GM15510 (cell line): ENCODE results near the gene GLRX5.

Source experiments
- POLR2A ChIP-seq: IDR thresholded peaks from 3 replicates; pipeline ENCODE4 v1.6.1; 2011; ENCODE audit warnings: borderline replicate concordance; ENCODE audit not compliant: insufficient read length; ENCODE audit errors: extremely low read depth

GLRX5 gene

DNA sequence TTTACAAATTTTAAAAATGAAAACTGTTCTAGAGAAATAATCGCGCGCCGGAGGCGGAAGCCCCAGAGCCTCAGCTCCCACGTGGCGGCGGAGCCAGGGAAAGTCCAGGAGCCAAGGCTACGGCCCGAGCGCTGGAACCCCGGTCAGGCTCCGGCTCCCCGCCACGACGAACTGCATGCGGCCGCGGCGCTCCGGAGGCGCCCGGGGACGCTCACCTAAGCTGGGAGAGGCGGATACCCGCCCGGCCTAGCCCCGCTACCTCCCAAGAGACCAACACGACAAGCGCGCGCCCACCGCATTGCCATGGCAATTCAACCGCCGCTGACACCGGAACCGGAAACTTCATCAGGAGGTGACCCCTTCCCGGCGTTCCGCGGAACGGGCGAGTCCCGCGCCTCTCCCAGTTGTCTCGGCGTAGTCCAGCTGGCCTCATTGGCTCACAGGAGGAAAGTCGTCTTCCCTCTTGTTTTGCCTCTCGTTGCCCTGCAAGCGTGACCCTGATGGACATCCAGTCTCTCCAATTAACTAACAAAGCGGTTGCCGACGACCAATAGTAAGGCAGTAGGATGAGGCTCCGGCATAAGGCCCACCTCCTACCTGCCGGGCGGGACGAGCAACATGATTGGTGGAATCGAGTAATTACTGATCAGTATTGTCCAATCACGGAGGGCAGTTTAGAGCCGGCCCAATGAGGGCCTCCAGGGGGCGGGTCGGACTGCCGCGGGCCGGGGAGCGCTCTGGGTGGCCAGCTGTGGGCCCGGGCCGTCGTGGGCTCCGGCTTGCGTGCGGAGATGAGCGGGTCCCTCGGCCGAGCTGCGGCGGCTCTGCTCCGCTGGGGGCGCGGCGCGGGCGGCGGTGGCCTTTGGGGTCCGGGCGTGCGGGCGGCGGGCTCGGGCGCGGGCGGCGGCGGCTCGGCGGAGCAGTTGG is at the start of gene GLRX5:
GLRX5 (plus strand) TSS at position 752 of the 927 bp plus-strand sequence; CDS start at position 792, 40 bp downstream.
- peak; percentile 69 for TF ChIP-seq POLR2A

DNA sequence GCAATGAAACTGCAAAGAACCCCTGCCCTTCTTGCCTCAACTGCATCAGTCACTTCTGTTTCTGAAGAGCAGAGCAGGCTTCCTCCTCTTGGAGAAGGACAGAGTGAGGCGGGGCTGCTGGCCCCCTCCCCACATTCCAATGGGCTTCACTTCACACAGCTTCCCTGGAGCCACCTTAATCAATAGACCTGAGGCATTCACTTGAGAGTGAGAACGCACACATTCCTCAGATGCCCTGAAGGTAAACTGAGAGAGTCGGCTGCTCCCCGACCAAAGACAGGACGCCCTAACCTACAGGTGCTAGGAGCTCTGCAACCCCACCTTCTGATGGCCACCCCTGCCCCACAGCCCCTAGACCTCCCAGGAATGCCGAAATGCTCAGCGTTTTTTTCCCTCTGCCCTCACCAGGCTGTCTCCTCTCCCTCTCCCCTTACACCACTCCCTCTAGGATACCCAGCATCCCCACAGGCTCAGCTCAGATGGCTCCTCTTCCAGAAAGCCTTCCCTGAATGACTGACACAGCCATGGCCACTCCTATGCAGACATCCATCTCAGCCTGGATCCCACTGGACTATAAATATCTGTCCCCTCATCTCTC is 49.5 kb upstream of the GLRX5 start:
- TF ChIP-seq POLR2A: no peak

DNA sequence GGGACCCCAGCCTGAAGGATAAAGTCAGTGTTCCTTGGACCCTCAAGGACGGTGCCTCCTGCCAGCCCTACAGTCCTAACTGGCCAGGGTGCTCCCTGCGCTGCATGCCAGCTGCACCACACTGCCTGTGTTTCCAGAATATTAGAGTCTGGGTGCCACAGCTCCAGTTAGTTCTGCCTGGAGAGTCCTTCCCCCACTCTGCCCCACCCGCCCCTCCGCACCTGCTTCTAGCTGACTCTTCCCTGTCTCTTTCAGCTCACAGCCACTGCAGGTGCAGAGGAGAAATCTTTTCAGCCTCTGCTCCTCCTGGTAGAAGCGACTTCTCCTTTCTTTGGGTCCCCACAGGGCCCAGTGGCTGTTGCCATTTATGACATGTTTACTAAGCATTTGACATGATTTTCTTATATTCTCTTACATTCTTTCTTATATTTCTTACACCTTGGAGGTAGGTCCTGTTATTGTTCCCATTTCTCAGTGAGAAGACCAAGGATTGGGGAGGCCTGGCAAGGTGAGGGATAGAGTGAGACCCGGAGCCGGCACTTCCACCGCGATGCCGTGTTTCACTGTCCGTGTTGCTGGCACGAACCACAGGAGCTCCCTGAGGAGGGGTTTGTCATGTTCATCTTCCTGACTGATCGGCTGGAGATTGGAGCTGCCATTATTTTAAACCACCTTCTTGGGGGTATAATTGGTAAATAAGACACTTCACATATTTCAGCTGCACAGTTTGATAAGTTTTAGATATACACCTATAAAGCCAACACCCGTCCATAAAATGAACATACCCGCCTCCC is 47.8 kb upstream of the GLRX5 start:
- no peak for TF ChIP-seq POLR2A

DNA sequence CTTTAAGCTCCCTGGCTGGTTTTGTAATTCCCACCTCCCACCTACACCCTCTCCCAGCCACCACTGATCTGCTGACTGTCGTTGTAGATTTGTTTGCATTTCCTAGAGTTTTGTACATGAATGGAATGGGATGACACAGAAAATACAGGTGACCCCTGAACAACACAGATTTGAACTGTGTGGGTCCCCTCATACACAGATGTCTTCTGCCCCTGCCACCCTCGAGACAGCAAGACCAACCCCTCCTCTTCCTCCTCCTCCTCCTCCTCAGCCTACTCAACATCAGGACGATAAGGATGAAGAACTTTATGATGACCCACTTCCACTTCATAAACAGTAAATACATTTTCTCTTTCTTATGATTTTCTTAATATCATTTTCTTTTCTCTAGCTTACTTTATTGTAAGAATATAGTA is 47.2 kb upstream of the GLRX5 start:
- TF ChIP-seq POLR2A: no peak

DNA sequence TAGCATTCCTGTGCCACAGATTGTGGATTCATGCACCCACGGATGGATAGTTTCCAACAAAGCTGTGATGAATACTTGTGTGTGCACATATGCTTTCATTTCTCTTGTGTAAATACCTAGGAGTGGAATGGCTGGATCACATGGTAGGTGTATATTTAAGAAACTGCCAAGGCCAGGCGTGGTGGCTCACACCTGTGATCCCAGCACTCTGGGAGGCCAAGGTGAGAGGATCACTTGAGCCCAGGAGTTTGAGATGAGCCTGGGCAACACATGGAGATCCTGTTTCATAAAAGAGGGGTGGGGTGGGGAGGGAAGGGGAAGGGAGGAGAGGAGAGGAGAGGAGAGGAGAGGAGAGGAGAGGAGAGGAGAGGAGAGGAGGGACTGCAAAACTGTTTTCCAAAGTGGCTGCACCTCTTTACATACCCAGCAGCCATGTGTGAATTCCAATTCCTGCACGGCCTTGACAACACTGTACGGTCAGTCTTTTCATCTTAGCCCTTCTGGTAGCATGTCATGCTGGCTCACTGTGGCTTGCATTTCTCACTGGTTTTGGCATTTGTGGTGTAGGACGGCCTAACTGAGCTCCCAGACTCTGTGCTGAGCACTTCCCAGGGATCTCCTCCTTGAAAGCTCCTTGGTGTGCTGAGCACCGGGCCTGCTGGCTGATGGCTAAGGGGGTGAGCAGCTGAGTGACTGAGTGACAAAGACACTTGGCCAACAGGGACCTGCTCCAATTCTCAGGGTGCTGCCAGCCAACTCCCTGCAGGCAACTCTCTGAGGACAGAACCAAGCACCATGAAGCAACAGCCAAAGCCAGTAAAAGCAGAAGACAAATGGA is 46.3 kb upstream of the GLRX5 start:
- TF ChIP-seq POLR2A: no peak

DNA sequence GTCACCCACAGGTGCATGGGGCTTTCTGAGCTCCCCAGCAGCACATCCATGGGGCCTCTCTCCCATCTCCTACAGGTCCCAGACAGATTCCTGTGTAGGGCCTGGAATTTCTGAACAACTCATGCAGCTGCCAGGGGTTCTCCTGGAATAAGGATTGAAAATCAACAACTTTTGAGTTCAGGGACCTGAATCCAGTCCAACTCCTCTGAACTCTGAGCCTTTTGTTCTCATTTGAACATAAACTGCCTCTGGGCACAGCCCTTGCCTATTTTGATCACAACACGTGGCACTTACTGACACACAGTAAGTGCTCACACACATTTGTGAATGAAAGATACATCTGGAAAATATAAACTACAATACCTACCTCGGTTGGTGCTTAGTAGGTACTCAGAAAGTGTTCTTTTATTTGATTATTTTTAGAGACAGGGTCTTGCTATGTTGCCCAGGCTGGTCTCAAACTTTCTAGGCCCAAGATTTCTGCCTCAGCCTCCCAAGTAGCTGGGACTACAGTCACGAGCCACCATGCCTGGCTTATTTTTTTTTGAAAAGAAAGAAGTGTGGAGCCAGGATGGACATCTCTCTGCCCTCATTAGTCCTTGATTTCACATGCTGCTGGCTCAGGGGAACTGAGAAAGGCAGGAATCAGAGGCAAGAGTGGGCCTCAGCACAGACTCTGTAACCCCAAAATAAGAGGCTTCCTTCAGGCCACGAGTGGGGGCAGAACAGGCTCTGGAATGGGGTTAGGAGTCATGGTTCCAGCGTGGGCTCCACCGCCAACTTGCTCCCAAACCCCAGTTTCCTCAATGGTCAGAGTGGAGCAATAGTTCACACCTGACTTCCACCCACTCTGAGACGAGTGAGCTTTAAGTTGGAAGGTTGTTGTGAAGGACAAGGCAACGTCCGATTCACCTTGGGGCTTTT is 45.4 kb upstream of the GLRX5 start:
- no peak for TF ChIP-seq POLR2A

DNA sequence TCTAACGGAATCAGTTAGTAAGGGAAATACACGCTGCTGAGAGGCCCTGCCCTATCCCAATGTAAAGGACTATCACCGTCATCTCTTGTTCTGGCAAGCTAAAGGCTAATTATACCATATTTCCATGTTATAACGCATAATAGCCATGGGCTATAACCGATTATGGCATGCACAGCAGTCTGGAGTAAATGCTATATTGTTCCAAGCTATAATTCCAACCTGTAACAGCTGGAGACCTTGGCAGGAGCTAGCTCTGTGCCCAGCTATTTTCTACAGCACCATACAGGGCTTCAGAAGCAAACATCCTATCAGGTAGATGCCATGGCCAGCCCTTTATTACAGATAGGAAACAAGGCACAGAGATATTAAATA is 44.7 kb upstream of the GLRX5 start:
- no peak for TF ChIP-seq POLR2A

DNA sequence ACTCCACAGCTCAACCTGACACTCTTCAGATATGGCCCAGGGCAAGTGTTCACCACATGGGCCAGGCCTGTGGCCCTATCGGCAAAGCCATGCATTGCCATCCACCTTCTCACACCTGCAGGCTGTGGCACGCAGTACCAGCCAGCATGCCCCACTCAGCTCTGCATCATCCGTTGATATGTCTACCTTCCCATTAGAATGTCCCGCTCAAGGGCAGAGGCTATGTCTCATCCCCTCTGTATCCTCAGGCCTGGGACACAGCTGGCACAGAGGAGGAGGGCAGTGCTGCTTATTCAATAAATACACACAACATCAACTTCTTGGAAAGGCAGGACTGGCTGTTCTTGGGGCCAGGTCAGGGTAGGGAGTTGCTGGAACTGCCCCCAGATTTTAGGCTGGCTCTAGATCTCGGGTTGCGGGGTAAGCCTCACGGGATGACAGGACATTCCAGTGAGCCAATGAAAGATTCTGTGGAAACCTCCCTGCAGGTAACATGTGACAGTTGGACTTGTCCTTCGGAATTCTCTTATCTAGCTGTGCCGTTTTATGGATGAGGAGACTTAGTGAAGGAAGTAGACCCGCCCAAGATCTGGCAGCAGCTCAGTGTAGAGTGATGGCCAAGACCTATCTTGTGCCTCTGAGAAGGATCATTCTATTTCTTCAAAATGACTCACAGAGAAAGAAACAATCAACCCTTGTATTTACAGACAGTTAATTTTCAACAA is 44.0 kb upstream of the GLRX5 start:
- no peak for TF ChIP-seq POLR2A

DNA sequence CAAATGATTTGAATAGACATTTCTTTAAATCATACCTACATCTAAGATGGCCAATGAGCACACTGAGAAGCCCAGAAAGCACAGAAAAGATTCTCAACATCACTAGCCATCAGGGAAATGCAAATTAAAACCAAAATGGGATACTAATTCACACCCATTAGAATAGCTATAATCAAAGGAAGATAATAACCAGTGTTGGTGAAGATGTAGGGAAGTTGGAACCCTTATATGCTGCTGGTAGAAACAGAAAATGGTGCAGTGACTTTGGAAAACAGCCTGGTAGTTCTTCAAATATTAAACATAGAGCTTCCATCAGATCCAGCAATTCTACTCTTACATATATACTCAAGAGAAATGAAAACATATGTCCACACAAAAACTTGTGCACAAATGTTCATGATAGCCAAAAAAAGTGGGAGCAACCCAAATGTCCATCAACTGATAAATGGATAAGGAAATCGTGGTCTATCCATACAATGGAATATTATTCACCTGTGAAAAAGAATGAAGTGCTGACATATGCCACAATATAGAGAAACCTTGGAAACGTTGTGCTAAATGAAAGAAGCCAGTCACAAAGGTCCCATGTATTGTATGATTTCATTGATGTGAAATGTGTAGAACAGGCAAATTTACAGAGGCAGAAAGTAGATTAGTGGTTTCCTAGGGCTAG is 42.8 kb upstream of the GLRX5 start:
- TF ChIP-seq POLR2A: no peak

DNA sequence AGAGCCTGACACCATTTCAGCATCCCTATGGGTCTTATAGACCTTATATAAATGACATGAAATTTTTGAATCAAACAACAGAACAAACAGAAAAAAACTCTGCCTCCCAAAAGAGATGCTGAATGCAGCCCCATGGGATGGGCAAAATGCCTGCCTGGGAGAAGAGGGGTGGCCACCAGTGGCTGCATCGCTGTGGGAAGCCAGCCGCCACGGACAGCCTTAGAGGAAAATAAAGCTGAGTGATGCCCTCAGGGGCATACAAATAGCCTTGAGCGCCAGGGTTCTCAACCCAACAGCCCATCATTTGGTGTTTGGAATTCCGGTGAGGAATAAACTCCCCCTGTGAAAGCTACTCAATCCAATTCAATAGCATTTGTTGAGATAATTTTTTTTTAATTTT is 41.3 kb upstream of the GLRX5 start:
- no peak for TF ChIP-seq POLR2A

DNA sequence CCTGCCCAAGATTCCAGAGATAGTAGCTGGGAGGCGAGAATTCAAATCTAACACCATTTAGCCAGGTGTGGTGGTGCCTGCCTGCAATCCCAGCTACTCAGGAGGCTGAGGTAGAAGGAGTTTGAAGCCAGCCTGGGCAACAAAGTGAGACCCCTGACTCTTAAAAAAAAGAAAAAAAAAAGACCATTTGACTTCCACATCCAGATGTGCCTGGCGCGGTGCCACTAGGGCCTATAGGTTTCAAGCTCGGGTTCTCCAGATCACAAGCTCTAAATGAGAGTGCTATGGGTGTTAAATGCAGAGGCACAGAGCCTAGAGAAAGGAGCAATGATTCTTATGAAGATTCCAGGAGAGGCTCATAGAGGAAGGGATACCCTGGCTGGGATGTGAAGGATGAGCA is 40.9 kb upstream of the GLRX5 start:
- no peak for TF ChIP-seq POLR2A

DNA sequence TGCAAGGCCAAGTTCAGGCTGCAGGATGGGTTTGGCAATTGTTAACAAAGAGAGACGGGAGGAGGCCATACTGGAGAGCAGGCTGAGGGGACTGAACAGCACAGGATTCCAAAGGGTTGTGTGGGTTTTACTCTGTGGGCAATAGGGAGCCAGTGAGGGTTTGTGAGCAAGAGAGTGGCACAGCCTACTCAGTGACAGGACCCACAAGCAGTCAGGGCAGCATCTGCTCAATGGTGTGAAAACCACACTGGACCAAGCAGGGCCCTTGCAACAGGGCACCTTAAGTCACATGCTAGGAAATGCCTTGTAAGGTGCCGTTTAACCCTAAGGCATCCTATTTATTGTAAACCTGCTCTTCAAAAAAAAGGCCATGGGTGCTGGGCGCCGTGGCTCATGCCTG is 40.4 kb upstream of the GLRX5 start:
- no peak for TF ChIP-seq POLR2A
